ENCODE results near the gene EIF1B. TPM values are rescaled to one million over a fixed set of nuclear protein-coding genes. Genes with fewer than 3 reads are reported as not detected.

The EIF1B gene
- total RNA-seq, 4 donors from 2014 or later = 16.5 to 31.2 (median 21.0) TPM

DNA sequence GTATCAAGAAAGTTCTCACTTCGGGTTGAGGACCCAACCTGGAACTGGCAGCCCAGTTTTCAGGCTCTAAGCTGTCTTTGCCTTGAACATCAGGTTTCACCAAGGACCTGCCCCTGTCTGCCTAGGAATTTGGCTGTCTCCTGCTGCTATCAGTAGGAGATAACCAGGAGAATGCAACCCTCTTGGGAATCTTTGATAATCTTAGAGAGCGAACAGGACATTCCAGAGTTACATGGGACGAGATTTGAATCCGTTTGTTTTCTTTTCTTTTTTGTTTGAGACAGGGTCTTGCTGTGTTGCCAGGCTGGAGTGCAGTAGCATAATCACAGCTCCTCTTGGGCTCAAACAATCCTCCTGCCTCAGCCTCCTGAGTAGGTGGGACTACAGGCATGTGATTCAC, 18.0 kb upstream of the EIF1B start:
- WGBS = 94% methylated on average over 4 of the region's 4 CpGs
- DNase-seq (ENCODE audit: low spot score in 2 of 2) = no peak
- H3K36me3 ChIP-seq = peaks cover 5% of the 10 kb centered on the region
- H3K27me3 ChIP-seq = no peaks in the 10 kb centered on the region
- H3K27ac ChIP-seq = no peak overlapping the region
- no peaks in the 10 kb centered on the region for H3K4me1 ChIP-seq
- H3K4me3 ChIP-seq = no peak overlapping the region
- TF ChIP-seq POLR2AphosphoS5 (IDR thresholded peaks at IDR 0.05) = no peak
- no peak for TF ChIP-seq EP300 (IDR thresholded peaks at IDR 0.05)
- no peak for TF ChIP-seq POLR2A (IDR thresholded peaks at IDR 0.05)
- TF ChIP-seq, protein P1, sequence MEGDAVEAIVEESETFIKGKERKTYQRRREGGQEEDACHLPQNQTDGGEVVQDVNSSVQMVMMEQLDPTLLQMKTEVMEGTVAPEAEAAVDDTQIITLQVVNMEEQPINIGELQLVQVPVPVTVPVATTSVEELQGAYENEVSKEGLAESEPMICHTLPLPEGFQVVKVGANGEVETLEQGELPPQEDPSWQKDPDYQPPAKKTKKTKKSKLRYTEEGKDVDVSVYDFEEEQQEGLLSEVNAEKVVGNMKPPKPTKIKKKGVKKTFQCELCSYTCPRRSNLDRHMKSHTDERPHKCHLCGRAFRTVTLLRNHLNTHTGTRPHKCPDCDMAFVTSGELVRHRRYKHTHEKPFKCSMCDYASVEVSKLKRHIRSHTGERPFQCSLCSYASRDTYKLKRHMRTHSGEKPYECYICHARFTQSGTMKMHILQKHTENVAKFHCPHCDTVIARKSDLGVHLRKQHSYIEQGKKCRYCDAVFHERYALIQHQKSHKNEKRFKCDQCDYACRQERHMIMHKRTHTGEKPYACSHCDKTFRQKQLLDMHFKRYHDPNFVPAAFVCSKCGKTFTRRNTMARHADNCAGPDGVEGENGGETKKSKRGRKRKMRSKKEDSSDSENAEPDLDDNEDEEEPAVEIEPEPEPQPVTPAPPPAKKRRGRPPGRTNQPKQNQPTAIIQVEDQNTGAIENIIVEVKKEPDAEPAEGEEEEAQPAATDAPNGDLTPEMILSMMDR (IDR thresholded peaks at IDR 0.05) = no peak
- H3K9me3 ChIP-seq = no peaks in the 10 kb centered on the region

DNA sequence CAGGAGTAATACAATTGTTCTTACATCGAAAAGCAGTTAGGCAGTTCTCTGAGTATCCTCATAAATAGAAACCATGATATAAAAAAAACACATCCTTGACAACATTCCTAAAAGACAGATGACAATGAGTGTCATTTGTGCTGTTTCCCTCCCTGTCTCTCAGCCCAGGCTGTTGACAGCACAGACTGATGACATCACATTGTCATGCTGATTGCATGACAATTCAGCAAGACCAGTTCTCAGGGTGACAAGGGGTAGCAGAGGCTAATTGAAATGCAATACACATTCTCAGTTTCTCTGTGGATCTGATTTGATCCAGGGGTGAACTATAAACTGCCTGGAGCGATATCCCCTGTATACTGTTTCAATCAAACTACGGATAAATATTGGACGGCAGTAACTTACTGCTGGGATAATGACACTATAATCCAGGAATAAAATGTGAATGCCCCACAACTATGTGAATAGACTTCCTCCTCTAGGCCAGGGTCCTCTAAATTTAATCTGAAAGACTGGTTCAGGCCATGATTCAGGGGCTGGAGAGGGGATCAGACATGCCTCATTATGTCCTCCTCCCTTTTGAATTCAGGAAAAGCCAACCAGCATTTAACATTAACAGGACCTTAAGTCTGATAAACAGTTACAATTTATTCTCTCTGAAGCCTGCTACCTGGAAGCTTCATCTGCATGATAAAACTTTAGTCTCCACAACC, 16.7 kb upstream of the EIF1B start:
- Histone ChIP-seq H3K27me3 (no peaks in the 10 kb centered on the region), H3K27ac (no peak overlapping the region), H3K4me3 (no peak overlapping the region), H3K36me3 (peaks cover 5% of the 10 kb centered on the region), H3K9me3 (no peaks in the 10 kb centered on the region), H3K4me1 (no peaks in the 10 kb centered on the region)
- 55% methylated on average over 4 of the region's 4 CpGs for WGBS
- no peak for TF ChIP-seq POLR2AphosphoS5 (IDR thresholded peaks at IDR 0.05)
- TF ChIP-seq POLR2A (IDR thresholded peaks at IDR 0.05) = no peak
- TF ChIP-seq EP300 (IDR thresholded peaks at IDR 0.05) = no peak
- TF ChIP-seq, protein P1 (IDR thresholded peaks at IDR 0.05) = no peak
- DNase-seq (ENCODE audit: low spot score in 2 of 2) = no peak

DNA sequence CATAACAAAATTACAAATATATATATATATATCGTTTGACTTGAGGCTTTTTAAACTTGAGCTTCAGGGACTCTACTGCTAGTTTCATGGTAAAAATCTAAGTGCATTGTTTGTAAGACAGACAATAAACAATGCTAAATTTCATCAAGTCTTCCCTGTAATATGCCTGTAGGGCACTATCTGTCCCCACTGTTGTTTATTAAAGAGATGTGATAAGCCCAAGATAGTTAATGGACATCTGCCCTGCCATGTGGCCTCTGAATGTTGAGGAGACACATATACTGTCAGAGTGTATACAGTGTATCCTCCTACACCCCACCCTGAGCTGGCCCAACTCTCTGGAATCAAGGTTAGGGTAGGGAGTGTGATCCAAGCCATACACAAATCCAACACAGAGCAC, 15.1 kb upstream of the EIF1B start:
- peaks cover 5% of the 10 kb centered on the region for H3K36me3 ChIP-seq
- no peak overlapping the region for H3K4me3 ChIP-seq
- no peak for DNase-seq (ENCODE audit: low spot score in 2 of 2)
- H3K9me3 ChIP-seq = no peaks in the 10 kb centered on the region
- WGBS = 100% methylated on average over 1 of the region's 1 CpG
- H3K27ac ChIP-seq = no peak overlapping the region
- H3K27me3 ChIP-seq = no peaks in the 10 kb centered on the region
- TF ChIP-seq, protein P1 (IDR thresholded peaks at IDR 0.05) = no peak
- no peak for TF ChIP-seq EP300 (IDR thresholded peaks at IDR 0.05)
- no peak for TF ChIP-seq POLR2A (IDR thresholded peaks at IDR 0.05)
- TF ChIP-seq POLR2AphosphoS5 (IDR thresholded peaks at IDR 0.05) = no peak
- no peaks in the 10 kb centered on the region for H3K4me1 ChIP-seq

DNA sequence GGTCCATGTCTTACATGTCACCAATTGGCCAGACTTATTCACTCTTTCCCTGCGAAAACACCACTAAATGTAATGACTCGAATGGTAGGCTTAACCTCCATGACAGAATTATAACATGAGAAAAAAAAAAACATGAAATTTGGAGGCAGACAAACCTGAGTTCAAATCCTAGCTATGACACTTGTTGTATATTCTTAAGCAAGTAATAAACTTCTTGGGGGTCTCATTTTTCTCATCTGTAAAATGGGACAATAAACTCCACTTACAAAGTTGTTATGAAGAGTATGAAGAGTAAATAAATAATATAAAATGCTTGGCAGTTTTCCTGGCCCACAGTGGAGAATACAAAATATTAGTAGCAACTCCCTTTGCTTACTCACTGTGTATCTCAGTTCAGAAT, 11.4 kb upstream of the EIF1B start:
- H3K36me3 ChIP-seq = no peaks in the 10 kb centered on the region
- WGBS = 92% methylated on average over 2 of the region's 2 CpGs
- TF ChIP-seq EP300 (IDR thresholded peaks at IDR 0.05) (no peak), POLR2AphosphoS5 (IDR thresholded peaks at IDR 0.05) (no peak), POLR2A (IDR thresholded peaks at IDR 0.05) (no peak)
- TF ChIP-seq, protein P1 (IDR thresholded peaks at IDR 0.05) = no peak

DNA sequence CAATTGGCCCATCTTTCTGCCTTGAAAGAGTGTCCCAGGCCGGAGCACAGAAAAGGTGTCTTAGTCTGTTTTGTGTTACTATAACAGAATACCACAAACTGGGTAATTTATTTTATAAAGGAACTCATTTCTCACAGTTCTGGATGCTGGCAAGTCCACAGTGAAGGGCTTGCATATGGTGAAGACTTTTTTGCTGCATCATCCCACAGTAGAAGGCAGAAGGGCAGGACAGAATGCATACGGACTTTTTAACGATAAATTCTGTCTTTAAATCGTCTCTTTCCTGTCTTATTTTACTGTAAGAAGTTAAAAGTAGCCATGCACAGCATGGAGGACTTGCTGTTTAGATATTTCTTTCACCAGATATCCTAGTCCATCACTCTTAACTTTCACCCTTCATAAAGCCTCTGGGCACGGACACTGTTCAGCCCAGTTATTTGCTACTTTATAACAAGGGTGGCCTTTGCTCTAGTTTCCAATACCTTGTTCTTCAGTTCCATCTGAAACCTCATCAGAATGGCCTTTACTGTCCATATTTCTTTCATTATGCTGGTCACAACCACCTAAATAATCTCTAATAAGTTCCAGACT, 10.3 kb upstream of the EIF1B start:
- 86% methylated on average over 5 of the region's 5 CpGs for WGBS
- Histone ChIP-seq H3K36me3 (no peaks in the 10 kb centered on the region), H3K9me3 (no peaks in the 10 kb centered on the region), H3K27ac (no peak overlapping the region), H3K4me1 (no peaks in the 10 kb centered on the region), H3K27me3 (no peaks in the 10 kb centered on the region), H3K4me3 (no peak overlapping the region)
- DNase-seq (ENCODE audit: low spot score in 2 of 2) = no peak
- TF ChIP-seq POLR2AphosphoS5 (IDR thresholded peaks at IDR 0.05) (no peak), EP300 (IDR thresholded peaks at IDR 0.05) (no peak), POLR2A (IDR thresholded peaks at IDR 0.05) (no peak)
- TF ChIP-seq, protein P1 (IDR thresholded peaks at IDR 0.05) = no peak

More for the DNA sequence above, 11.4 kb upstream of the EIF1B start:
- Histone ChIP-seq H3K4me3 (no peak overlapping the region), H3K9me3 (no peaks in the 10 kb centered on the region), H3K27ac (no peak overlapping the region), H3K27me3 (no peaks in the 10 kb centered on the region), H3K4me1 (no peaks in the 10 kb centered on the region)
- no peak for DNase-seq (ENCODE audit: low spot score in 2 of 2)
